ENCODE measurements around the gene PHLDB1. TPM values are rescaled to one million over a fixed set of nuclear protein-coding genes. Genes with fewer than 3 reads are reported as not detected.

Gene PHLDB1
- total RNA-seq, 1 donor from 2014 or later, result 35.7 TPM

DNA sequence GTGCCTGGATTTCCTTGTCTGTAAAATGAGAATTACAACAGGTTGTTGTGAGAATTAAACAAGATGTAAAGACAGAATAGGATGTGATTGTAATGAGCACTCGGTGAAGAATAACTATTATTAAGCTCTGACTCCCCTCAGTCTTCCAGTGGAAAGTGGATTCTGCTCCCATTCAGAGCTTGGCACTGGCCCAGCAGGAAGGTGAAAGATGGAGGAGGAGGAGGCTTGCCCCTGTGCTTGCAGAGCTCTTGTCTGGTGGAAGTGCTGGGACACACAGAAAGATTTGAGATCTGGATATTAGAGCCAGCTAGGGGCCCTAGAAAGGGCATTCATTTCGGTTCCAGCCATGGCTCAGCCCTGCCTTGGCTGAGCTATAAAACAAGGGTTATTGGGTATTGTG is 28.2 kb downstream of the PHLDB1 start:
- H3K36me3 Mint-ChIP-seq, result peaks cover 28% of the 10 kb centered on the region
- Histone ChIP-seq H3K36me3 (no peaks in the 10 kb centered on the region), H3K4me1 (peaks cover 26% of the 10 kb centered on the region), H3K9me3 (ENCODE audit: low read depth) (no peaks in the 10 kb centered on the region), H3K4me3 (peak overlapping the region; percentile 44), H3K27ac (no peak overlapping the region), H4K20me1 (ENCODE audit: low read depth) (peaks cover 25% of the 10 kb centered on the region), H2AFZ (replicated peaks) (no peak overlapping the region), H3F3A (ENCODE audit: low read depth) (peaks cover 30% of the 10 kb centered on the region), H3K9ac (no peak overlapping the region), H3K4me2 (peak overlapping the region; percentile 84), H3K79me2 (ENCODE audit: low read depth) (no peaks in the 10 kb centered on the region), H3K27me3 (no peaks in the 10 kb centered on the region)
- TF ChIP-seq EZH2phosphoT487 (IDR thresholded peaks at IDR 0.05) (no peak), EZH2 (IDR thresholded peaks at IDR 0.05) (no peak)
- TF ChIP-seq, protein P1, sequence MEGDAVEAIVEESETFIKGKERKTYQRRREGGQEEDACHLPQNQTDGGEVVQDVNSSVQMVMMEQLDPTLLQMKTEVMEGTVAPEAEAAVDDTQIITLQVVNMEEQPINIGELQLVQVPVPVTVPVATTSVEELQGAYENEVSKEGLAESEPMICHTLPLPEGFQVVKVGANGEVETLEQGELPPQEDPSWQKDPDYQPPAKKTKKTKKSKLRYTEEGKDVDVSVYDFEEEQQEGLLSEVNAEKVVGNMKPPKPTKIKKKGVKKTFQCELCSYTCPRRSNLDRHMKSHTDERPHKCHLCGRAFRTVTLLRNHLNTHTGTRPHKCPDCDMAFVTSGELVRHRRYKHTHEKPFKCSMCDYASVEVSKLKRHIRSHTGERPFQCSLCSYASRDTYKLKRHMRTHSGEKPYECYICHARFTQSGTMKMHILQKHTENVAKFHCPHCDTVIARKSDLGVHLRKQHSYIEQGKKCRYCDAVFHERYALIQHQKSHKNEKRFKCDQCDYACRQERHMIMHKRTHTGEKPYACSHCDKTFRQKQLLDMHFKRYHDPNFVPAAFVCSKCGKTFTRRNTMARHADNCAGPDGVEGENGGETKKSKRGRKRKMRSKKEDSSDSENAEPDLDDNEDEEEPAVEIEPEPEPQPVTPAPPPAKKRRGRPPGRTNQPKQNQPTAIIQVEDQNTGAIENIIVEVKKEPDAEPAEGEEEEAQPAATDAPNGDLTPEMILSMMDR (IDR thresholded peaks at IDR 0.05), result no peak
- H3K27ac Mint-ChIP-seq, result peak overlapping the region; percentile 67
- no peaks in the 10 kb centered on the region for H3K9me3 Mint-ChIP-seq
- DNase-seq (ENCODE audit: low spot score), result no peak
- H3K27me3 Mint-ChIP-seq (ENCODE audit: insufficient read depth, low read depth), result peaks cover 4% of the 10 kb centered on the region
- peak overlapping the region; percentile 70 for H3K4me3 Mint-ChIP-seq
- peaks cover 23% of the 10 kb centered on the region for H3K4me1 Mint-ChIP-seq

DNA sequence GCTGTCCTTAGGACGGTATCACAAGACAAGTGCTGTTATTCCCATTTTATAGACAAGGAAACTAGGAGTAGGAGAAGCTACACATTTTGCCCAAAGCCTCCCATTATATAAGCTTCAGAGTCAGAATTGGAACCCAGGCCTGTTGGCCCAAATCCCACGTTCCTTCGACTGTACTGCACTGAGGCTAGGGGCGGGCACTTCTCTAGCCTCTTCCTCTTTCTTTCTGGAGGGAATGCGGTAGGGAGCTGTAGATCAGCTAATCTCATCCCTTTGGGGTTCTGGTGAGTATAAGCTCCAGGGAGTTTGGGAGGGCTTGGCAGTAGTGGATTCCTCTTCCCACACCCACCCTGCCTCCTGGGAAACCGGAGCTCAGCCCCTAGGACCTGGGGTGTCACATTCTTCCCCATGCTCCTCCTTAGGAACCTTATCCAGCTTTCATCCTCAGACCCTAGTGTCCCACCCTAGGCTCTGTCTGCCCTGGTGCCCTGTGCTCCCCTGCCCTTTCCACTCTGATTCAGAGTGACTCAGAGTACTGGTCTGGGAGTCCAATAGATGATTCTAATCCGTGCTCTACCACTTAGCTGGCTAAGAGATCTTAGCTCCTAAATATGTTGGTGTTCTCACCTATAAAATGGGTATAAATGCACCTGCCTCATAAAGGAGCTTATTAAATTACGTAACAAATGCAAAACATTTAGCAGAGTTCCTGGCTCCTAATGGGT is 29.3 kb downstream of the PHLDB1 start:
- Histone ChIP-seq H4K20me1 (ENCODE audit: low read depth) (peaks cover 29% of the 10 kb centered on the region), H3K9me3 (ENCODE audit: low read depth) (no peaks in the 10 kb centered on the region), H3K4me1 (peaks cover 26% of the 10 kb centered on the region), H3K9ac (no peak overlapping the region), H3K36me3 (no peaks in the 10 kb centered on the region), H3K27ac (no peak overlapping the region), H2AFZ (replicated peaks) (no peak overlapping the region), H3K79me2 (ENCODE audit: low read depth) (no peaks in the 10 kb centered on the region), H3K4me3 (no peak overlapping the region), H3F3A (ENCODE audit: low read depth) (peaks cover 30% of the 10 kb centered on the region), H3K4me2 (no peak overlapping the region), H3K27me3 (no peaks in the 10 kb centered on the region)
- H3K27ac Mint-ChIP-seq, result no peak overlapping the region
- no peak for DNase-seq (ENCODE audit: low spot score)
- H3K9me3 Mint-ChIP-seq, result no peaks in the 10 kb centered on the region
- no peak overlapping the region for H3K4me3 Mint-ChIP-seq
- no peaks in the 10 kb centered on the region for H3K27me3 Mint-ChIP-seq (ENCODE audit: insufficient read depth, low read depth)
- no peak for TF ChIP-seq EZH2phosphoT487 (IDR thresholded peaks at IDR 0.05)
- H3K4me1 Mint-ChIP-seq, result peaks cover 23% of the 10 kb centered on the region
- peaks cover 27% of the 10 kb centered on the region for H3K36me3 Mint-ChIP-seq

DNA sequence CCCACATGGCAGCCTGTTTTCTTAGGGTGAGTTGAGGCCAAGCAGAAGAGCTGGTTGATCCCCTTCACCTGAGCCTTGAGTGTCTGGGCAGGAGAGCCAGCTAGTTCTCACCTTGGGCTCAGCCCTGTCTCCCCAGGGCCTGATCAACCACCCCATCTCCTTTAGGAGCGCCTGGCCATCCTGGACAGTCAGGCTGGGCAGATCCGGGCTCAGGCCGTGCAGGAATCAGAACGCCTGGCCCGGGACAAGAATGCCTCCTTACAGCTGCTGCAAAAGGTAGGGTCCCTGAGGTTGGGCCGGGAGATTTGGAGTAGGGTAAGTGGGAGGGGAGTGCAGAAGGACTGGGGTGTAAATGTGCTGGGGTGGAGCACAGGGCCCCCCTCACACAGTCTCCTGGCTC is 31.3 kb downstream of the PHLDB1 start:
- Mint-ChIP-seq H3K27me3 (ENCODE audit: insufficient read depth, low read depth) (no peaks in the 10 kb centered on the region), H3K27ac (no peak overlapping the region), H3K4me1 (peaks cover 18% of the 10 kb centered on the region), H3K4me3 (no peak overlapping the region), H3K36me3 (peaks cover 22% of the 10 kb centered on the region), H3K9me3 (no peaks in the 10 kb centered on the region)
- Histone ChIP-seq H3K9me3 (ENCODE audit: low read depth) (no peaks in the 10 kb centered on the region), H3K4me2 (no peak overlapping the region), H4K20me1 (ENCODE audit: low read depth) (peaks cover 29% of the 10 kb centered on the region), H3K27me3 (no peaks in the 10 kb centered on the region), H3K27ac (no peak overlapping the region), H2AFZ (replicated peaks) (no peak overlapping the region), H3K4me3 (no peak overlapping the region), H3F3A (ENCODE audit: low read depth) (peaks cover 21% of the 10 kb centered on the region), H3K79me2 (ENCODE audit: low read depth) (no peaks in the 10 kb centered on the region), H3K4me1 (peaks cover 26% of the 10 kb centered on the region), H3K36me3 (no peaks in the 10 kb centered on the region), H3K9ac (no peak overlapping the region)
- TF ChIP-seq EZH2phosphoT487 (IDR thresholded peaks at IDR 0.05), result no peak
- TF ChIP-seq, protein P1 (IDR thresholded peaks at IDR 0.05), result no peak
- no peak for TF ChIP-seq EZH2 (IDR thresholded peaks at IDR 0.05)
- DNase-seq (ENCODE audit: low spot score), result no peak

DNA sequence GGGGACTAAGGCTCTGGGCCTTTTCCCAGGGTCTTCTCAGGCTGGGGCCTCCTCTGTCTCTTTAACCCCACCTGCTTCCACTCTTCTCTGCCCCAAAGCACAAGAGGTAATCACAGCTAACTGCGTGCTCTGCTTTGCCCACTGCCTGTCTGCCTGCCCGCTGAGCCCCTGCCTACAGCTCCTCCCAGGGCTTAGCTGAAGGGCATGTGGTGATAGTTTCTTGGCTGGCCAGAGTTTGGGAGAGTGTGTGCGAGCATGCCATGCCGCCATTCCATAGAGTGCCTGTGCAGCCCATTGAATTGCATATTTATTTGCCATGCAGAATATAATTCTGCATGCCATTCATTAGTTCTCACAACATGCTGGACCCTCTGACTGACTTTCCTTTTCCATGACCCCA is 32.5 kb downstream of the PHLDB1 start:
- Histone ChIP-seq H3K4me1 (peaks cover 17% of the 10 kb centered on the region), H3K79me2 (ENCODE audit: low read depth) (no peaks in the 10 kb centered on the region), H3K36me3 (no peaks in the 10 kb centered on the region), H3K4me3 (no peak overlapping the region), H3K9ac (no peak overlapping the region), H3F3A (ENCODE audit: low read depth) (peaks cover 11% of the 10 kb centered on the region), H3K27me3 (no peaks in the 10 kb centered on the region), H3K4me2 (no peak overlapping the region), H3K27ac (no peak overlapping the region), H3K9me3 (ENCODE audit: low read depth) (no peaks in the 10 kb centered on the region), H2AFZ (replicated peaks) (no peak overlapping the region), H4K20me1 (ENCODE audit: low read depth) (peaks cover 23% of the 10 kb centered on the region)
- Mint-ChIP-seq H3K27ac (no peak overlapping the region), H3K9me3 (no peaks in the 10 kb centered on the region), H3K27me3 (ENCODE audit: insufficient read depth, low read depth) (peaks cover 2% of the 10 kb centered on the region), H3K4me3 (no peak overlapping the region), H3K4me1 (peaks cover 8% of the 10 kb centered on the region), H3K36me3 (peaks cover 26% of the 10 kb centered on the region)
- TF ChIP-seq, protein P1 (IDR thresholded peaks at IDR 0.05), result no peak
- TF ChIP-seq EZH2phosphoT487 (IDR thresholded peaks at IDR 0.05), result no peak
- TF ChIP-seq EZH2 (IDR thresholded peaks at IDR 0.05), result no peak
- no peak for DNase-seq (ENCODE audit: low spot score)

All from neural progenitor cell (in vitro differentiated cells).